OCI-LY7 (cell line): ENCODE measurements around the gene BRAF.

Experiments used
- EZH2phosphoT487 ChIP-seq: fragments of 200-600 bp; sonication (generic); IDR thresholded peaks from 2 replicates; pipeline ENCODE4 v1.6.1; 2018; ENCODE audit warnings: low read depth, borderline replicate concordance, mild to moderate bottlenecking, mixed run types, antibody characterized with exemption, low read length, moderate library complexity, mixed read lengths
- TF ChIP-seq, protein P1 (sequence below): fragments of 200-600 bp; sonication (generic); conservative IDR thresholded peaks from 2 replicates; pipeline ENCODE4 v1.5.1; 2014; ENCODE audit warnings: mild to moderate bottlenecking, antibody characterized with exemption, low read length, moderate library complexity, mixed read lengths

DNA sequence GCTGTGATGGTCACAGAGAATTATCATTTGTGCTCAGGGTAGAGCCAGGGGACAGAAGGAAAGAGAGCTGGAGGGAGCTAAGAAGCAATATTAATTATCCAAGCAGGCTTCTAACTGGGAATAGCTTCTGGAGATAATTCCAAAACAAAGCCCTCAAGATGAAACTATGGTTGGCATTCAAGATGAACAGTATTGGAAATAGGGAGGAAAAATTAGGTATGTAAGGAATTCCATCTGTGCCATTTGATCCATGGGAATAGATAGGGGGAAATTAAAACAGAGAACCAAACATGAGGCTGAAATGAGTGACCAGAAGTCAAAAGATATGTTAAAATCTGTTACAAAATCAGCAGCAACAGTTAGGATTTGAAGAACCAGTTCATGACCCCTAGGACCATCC is 152.9 kb downstream of the BRAF start:
- TF ChIP-seq, protein P1, sequence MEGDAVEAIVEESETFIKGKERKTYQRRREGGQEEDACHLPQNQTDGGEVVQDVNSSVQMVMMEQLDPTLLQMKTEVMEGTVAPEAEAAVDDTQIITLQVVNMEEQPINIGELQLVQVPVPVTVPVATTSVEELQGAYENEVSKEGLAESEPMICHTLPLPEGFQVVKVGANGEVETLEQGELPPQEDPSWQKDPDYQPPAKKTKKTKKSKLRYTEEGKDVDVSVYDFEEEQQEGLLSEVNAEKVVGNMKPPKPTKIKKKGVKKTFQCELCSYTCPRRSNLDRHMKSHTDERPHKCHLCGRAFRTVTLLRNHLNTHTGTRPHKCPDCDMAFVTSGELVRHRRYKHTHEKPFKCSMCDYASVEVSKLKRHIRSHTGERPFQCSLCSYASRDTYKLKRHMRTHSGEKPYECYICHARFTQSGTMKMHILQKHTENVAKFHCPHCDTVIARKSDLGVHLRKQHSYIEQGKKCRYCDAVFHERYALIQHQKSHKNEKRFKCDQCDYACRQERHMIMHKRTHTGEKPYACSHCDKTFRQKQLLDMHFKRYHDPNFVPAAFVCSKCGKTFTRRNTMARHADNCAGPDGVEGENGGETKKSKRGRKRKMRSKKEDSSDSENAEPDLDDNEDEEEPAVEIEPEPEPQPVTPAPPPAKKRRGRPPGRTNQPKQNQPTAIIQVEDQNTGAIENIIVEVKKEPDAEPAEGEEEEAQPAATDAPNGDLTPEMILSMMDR: no peak
- TF ChIP-seq EZH2phosphoT487: no peak
